ENCODE data around the gene OR52R1. TPM values are rescaled to one million over a fixed set of nuclear protein-coding genes. Genes with fewer than 3 reads are reported as not detected.

OR52R1 gene
- total and polyA plus RNA-seq, 2 donors from 2014 or later: not detected

GRCh38 chr11:4839851-4840549, 35.8 kb upstream of the OR52R1 start:
- Histone ChIP-seq H3K27ac (ENCODE audit: low read depth in 2 of 2, low read length in 2 of 2) (no peak overlapping the region), H3K4me3 (ENCODE audit: low read length in 3 of 3) (no peak overlapping the region), H3K9ac (ENCODE audit: low read length in 3 of 3) (no peak overlapping the region), H3K27me3 (ENCODE audit: control insufficient read depth, insufficient read depth, low read length) (no peaks in the 10 kb centered on the region), H3K9me3 (ENCODE audit: control insufficient read depth in 2 of 3, insufficient read depth in 1 of 3, low read length in 3 of 3) (no peaks in the 10 kb centered on the region), H3K4me1 (ENCODE audit: control insufficient read depth in 2 of 3, insufficient read depth in 2 of 3, low read depth in 1 of 3, low read length in 3 of 3) (no peaks in the 10 kb centered on the region), H3K36me3 (ENCODE audit: control insufficient read depth in 2 of 3, insufficient read depth in 3 of 3, low read length in 3 of 3) (no peaks in the 10 kb centered on the region)
- FAIRE-seq: no peak
- no peak for TF ChIP-seq CTCF (IDR thresholded peaks at IDR 0.05; ENCODE audit: borderline replicate concordance, extremely low read depth, insufficient read depth)
- intact Hi-C loops (cut with DNase I): no loop called here
- DNase-seq: no peak

GRCh38 chr11:4830909-4831308, 26.7 kb upstream of the OR52R1 start:
- intact Hi-C loops (cut with DNase I): no loop called here
- no peak overlapping the region for H3K27ac ChIP-seq (ENCODE audit: low read depth in 2 of 2, low read length in 2 of 2)
- FAIRE-seq (no peak), DNase-seq (peak in 1 of 5 donors; percentile 35)
- H3K4me1 ChIP-seq (ENCODE audit: control insufficient read depth in 2 of 3, insufficient read depth in 2 of 3, low read depth in 1 of 3, low read length in 3 of 3): no peaks in the 10 kb centered on the region
- H3K4me3 ChIP-seq (ENCODE audit: low read length in 3 of 3): no peak overlapping the region
- no peak overlapping the region for H3K9ac ChIP-seq (ENCODE audit: low read length in 3 of 3)
- H3K27me3 ChIP-seq (ENCODE audit: control insufficient read depth, insufficient read depth, low read length): no peaks in the 10 kb centered on the region
- no peaks in the 10 kb centered on the region for H3K36me3 ChIP-seq (ENCODE audit: control insufficient read depth in 2 of 3, insufficient read depth in 3 of 3, low read length in 3 of 3)
- no peak for TF ChIP-seq CTCF (IDR thresholded peaks at IDR 0.05; ENCODE audit: borderline replicate concordance, extremely low read depth, insufficient read depth)
- H3K9me3 ChIP-seq (ENCODE audit: control insufficient read depth in 2 of 3, insufficient read depth in 1 of 3, low read length in 3 of 3): no peaks in the 10 kb centered on the region

GRCh38 chr11:4830346-4830745, 26.2 kb upstream of the OR52R1 start:
- TF ChIP-seq CTCF (IDR thresholded peaks at IDR 0.05; ENCODE audit: borderline replicate concordance, extremely low read depth, insufficient read depth): no peak
- H3K9me3 ChIP-seq (ENCODE audit: control insufficient read depth in 2 of 3, insufficient read depth in 1 of 3, low read length in 3 of 3): no peaks in the 10 kb centered on the region
- H3K9ac ChIP-seq (ENCODE audit: low read length in 3 of 3): no peak overlapping the region
- no peak overlapping the region for H3K4me3 ChIP-seq (ENCODE audit: low read length in 3 of 3)
- intact Hi-C loops (cut with DNase I): no loop called here
- H3K4me1 ChIP-seq (ENCODE audit: control insufficient read depth in 2 of 3, insufficient read depth in 2 of 3, low read depth in 1 of 3, low read length in 3 of 3): no peaks in the 10 kb centered on the region
- H3K27ac ChIP-seq (ENCODE audit: low read depth in 2 of 2, low read length in 2 of 2): no peak overlapping the region
- no peaks in the 10 kb centered on the region for H3K27me3 ChIP-seq (ENCODE audit: control insufficient read depth, insufficient read depth, low read length)
- no peaks in the 10 kb centered on the region for H3K36me3 ChIP-seq (ENCODE audit: control insufficient read depth in 2 of 3, insufficient read depth in 3 of 3, low read length in 3 of 3)
- DNase-seq: peak in 3 of 5 donors; percentile 31 to 81 (median 72)
- no peak for FAIRE-seq

GRCh38 chr11:4826425-4826824, 22.2 kb upstream of the OR52R1 start:
- FAIRE-seq: no peak
- Histone ChIP-seq H3K9me3 (ENCODE audit: control insufficient read depth in 2 of 3, insufficient read depth in 1 of 3, low read length in 3 of 3) (no peaks in the 10 kb centered on the region), H3K36me3 (ENCODE audit: control insufficient read depth in 2 of 3, insufficient read depth in 3 of 3, low read length in 3 of 3) (no peaks in the 10 kb centered on the region), H3K27ac (ENCODE audit: low read depth in 2 of 2, low read length in 2 of 2) (no peak overlapping the region), H3K4me1 (ENCODE audit: control insufficient read depth in 2 of 3, insufficient read depth in 2 of 3, low read depth in 1 of 3, low read length in 3 of 3) (no peaks in the 10 kb centered on the region), H3K4me3 (ENCODE audit: low read length in 3 of 3) (no peak overlapping the region), H3K9ac (ENCODE audit: low read length in 3 of 3) (no peak overlapping the region), H3K27me3 (ENCODE audit: control insufficient read depth, insufficient read depth, low read length) (no peaks in the 10 kb centered on the region)
- TF ChIP-seq CTCF (IDR thresholded peaks at IDR 0.05; ENCODE audit: borderline replicate concordance, extremely low read depth, insufficient read depth): peak; percentile 9
- DNase-seq: peak in 2 of 5 donors; percentile 56 to 67
- intact Hi-C loops (cut with DNase I): no loop called here

Data from kidney (tissue), 14 donors.